Measurements from ENCODE around the gene CEMIP.

Gene CEMIP

DNA sequence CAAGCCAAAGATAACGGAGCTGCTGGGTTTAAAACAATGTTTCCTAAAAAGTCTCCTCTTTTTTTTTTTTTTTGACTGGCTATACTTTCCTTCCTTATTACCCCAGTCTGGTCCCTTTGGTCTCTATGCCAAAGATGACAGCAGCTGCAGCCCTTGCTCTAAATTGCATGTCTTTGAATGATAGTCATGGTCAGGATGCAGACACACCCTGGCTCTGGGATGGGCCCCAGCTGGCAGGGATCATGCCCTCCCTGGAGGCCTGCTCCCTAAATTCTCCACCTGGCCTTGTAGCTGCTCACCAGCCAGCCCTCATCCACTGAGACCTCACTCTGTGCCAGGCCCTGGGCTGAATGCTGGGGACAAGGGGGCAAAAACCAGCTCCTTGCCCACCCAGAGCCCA, 114.6 kb downstream of the CEMIP start:
- DNase-seq, result no peak

DNA sequence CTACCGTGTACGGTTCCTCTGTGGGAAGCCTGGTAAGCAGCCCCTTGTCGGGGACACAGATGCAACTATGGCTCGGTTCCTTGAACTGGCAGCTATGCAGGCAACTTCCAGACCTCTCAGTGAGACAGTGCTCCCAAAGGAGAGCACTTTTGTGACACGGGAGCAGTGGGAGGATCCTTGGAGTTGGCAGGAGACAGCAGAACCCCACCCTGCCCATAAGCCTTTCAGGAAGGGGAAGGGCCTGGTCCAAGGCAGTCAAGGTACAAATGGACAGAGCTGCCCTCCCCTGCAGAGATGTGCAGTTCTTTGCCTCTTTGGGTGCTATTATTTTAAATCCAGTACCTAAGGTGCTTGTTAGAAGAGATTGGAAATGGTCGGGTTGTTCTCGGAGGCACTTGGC, 115.9 kb downstream of the CEMIP start:
- no peak for DNase-seq

DNA sequence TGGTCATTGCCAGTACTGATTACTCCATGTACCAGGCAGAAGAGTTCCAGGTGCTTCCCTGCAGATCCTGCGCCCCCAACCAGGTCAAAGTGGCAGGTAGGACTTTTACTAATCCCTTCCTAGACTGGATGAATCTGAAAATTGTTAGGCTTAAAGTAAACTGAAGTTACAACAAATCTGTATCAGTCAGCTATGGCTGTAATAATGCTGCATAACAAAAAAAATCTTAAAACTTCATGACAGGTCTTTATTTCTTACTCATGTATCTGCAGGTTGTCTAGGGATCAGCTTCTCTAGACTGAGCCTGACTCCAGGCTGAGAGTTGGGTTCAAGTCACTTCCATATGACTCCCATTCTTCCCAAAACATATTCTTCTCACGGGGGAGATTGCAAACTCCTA, 116.8 kb downstream of the CEMIP start:
- DNase-seq, result no peak

DNA sequence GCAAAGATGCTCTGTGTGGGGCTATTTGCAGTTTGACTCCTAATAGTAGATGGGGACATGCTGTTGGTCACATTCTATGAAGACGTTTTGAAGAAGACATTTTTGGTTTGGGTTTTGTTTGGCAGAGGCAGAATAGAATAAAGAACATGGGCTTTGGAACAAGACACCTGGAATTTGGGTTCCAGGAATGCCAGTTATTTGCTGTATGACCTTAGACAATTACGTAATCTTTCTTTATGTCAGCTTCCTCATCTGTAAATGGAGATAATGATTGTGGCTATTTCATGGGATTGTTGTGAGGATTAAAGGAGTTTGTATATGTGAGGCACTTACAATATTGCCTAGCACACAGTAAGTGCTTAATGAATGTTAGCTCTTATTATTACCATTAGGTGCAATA, 118.9 kb downstream of the CEMIP start:
- no peak for DNase-seq

DNA sequence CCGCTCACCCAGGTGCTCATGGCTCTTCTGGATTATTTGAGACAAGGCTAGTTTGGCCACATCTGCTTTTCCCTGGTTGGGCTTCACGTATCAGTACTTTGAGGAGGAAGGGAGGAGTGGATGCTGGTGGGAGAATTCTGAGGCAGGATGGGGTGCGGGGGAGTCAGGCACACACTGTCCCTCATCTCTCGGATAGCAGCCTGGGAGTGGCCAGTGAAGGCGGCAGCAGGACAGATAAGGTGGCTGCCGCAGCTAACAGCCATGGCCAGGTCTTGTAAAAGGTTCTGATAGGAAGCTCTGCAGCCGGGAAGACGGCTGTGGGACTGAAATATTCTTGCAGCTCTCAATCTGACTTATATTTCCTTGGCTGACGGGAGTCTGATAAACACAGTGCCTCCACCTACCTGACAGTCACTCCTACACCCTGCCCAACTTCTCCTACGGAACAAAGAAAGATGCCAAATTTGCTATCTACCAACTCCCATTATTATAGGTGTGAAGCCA, 123.2 kb downstream of the CEMIP start:
- no peak for DNase-seq

DNA sequence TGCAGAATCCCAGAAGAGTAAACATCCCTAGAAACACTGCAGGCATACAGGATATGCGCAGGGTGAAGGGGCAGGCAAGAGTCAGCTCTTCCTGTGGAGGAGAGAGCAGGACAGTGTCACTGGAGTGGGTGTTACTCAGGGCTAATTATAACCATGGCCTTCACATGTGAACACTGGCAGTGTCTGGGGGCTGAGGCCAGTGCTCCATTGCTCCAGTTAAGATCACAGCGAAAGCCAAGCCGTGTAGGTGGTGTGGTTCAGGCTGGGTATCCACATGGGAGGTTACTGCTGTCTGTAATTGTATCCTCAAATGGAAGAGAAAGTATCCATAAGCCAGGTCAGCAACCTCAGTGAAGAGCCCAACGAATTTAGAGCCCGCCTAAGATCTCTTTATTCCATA, 125.8 kb downstream of the CEMIP start:
- no peak for DNase-seq

DNA sequence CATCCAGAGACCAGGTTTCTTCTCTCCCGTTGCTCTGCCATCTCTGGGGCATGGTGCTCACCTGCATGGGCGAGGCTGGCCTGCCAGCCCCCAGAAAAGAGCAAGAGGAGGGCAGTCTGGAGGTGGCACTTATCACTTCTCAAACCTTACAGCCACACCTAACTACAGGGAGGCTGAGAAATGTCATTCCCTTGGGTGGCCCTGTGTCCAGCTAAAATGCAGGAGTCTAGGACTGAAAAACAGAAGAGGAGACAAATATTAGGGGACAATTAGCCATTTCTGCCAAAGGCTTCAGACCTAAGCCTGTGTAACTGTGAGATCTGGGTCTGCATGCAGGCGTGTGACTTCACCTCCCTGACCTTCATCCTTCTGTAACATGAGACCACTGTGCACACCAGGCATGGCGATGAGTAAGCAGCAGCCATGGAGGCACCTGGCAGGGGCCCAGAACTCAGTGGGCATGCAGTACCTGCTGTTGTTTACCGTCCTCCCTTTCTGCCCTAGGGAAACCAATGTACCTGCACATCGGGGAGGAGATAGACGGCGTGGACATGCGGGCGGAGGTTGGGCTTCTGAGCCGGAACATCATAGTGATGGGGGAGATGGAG, 127.1 kb downstream of the CEMIP start:
- peak; percentile 13 for DNase-seq

DNA sequence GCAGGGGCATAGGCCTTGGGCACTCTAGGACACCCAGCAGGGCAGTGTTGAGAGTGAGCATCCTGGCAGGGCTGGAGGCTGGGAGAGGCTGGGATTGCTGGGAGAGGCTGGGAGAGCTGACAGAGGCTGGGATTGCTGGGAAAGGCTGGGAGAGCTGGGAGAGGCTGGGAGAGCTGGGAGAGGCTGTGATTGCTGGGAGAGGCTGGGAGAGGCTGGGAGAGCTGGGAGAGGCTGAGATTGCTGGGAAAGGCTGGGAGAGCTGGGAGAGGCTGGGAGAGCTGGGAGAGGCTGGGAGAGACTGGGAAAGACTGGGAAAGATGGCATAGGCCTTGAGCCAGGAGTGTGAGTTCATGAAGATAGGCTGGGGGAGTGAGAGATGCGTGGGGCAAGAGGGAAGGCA, 132.7 kb downstream of the CEMIP start:
- no peak for DNase-seq

DNA sequence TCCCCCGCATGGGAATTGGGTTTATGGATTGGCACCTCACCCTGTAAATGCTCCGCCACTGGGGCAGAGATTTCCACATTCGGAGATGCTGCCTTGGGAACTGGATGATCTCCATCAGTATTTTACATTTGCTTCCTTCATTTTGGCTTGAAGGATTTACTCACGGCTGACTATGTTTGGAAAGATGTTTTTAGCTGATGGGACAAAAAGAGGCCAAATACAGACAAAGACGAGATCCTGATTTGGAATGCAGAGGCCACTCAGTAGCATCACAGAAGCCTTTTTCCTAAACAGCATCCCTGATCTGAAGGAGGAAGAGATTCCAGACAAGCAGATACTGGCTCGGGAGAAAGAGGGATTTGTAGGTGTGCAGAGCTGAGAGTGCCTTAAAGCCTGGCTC, 133.5 kb downstream of the CEMIP start:
- DNase-seq, result no peak

DNA sequence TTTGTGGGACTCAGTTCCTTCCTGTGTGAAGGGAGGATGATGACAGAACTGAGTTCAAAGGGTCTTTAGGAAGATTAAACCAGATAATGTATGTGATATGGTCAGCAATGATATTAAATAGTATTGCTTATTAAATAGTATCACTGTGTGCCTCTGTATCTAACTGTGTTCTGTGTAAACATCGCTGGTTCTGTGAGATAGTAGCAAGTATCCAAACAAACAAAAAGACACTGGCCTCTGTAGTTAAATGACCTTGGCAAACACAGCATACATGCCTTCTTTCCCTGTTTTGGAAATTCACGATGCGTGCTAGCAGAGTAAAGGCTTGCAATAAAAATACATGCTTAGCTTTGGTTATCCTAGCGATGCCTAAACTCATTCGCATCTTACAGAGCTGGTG, 134.4 kb downstream of the CEMIP start:
- DNase-seq, result no peak

DNA sequence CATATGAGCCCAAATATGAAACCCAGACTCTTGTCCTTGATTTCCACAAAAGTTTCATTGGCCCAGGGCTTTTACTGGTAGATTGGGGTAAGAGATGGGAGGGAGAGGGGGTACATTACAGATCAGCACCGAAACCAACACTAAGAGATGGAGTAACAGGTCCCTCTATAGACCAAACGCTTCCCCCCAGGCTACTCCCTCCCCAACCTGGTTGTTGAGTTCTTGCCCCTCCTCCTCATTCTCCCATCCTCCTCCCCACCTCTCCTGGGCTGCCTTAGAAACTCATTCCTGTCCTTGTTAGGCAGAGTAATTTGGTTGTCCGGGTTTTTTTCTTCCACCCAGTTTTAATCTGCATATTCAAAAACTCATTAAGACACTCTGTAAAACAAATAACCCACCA, 136.3 kb downstream of the CEMIP start:
- DNase-seq, result no peak

DNA sequence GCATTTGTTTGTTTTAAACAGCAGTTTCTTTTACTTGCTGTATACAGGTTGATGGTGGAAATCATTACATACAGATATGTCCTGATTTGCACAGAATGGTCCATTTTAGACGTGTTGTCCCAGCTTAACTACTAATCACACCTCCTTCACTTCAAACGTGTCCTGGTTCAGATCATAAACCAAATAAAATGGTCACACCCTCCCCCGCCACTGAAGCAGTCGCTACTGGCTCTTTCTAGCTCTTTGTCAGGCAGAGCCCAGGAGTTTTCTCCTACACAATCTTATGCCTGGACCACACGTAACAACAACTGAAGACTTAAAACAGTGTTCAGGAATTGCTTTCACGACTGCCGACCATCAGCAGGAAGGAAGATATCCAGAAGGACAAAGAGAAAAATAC, 136.9 kb downstream of the CEMIP start:
- no peak for DNase-seq

DNA sequence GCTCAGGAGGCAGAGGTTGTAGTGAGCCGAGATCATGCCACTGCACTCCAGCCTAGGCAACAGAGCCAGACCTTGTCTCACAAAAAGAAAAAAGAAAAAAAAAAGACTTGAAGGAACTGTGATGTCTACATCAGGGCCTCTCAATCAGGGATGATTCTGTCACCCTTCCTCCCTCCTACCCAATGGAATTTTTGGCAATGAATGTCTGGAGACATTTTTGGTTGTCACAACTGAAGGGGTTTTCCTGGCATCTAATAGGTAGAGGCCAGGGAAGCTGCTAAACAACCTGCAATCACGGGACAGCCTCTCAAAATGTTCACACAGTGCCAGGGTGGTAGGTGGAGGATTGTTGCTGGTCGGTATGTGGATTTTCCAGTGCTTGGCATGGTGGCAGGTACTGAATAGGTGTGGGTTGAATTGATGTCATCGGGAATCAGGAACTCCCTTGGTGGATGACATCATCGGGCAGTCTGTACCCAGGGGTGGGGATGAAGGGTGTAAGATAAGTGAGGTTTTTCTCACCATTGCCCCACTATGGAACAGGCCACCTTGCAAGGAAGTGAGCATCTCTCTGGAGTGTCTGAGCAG, 139.1 kb downstream of the CEMIP start:
- no peak for DNase-seq

DNA sequence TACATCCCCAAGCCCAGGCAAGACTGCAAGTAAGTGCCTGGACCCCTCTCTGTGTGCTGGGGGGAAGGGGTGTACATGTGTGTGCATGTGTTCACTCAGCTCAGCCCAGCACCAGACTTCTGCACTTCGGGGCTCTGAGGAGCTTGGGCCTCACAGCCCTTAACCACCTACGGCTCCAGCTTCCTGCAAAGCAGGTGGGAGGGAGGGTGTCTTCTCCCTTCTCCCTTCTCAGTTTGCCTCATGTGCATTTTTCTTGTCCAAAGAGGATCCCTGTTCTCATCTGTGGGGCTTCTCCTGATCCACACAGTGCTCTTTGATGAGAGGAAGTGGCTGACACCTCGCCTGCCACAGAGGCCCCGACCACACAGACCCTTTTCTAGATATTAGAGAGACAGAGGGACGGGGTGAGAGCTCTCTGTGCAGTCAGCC, 141.1 kb downstream of the CEMIP start:
- DNase-seq, result no peak

DNA sequence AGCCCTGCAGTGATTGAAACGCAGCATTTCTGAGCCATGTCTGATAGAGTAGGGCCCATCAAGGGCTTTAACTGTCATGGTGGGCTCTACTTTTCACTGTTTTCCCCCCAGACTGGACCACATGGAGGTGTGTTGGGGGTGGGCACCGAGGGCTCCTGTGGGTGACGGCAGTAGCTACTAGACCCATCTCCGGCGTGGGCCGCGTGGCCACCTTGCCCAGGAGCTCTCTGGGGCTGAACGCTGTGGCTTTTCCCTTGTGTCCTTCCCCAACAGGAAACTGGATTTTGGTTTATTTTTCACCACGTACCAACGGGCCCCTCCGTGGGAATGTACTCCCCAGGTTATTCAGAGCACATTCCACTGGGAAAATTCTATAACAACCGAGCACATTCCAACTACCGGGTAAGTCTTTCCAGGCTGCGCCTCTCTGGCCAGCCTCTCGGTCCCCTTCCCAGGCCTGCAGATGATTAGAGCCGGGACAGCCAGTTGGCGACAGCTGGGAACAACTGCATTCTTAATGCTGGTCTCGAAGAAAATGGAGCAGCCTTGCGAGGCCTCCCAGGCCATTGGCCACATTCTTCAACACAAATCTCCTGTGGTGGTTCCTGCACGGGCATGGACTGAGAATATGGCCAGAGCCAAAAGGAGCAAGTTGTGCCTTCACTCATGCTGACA, 142.7 kb downstream of the CEMIP start:
- DNase-seq, result no peak

DNA sequence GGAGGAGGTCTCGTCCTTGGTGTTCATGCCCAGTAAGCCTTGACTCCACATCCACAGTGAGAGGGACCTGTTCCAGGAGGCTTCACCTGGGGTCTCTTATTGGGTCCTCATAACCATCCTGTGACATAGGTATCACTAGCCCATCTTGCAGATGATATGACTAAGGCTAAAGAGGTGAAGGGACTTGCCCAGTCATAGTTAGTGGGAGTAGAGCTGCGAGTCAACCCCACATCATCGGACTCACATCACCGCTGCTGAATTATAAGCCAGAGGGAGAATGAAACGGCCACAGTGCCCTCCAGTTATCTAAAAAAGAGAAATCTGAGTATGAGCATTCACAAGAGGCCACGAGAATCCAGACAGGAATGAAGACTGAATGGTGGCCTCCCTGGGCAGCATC, 144.5 kb downstream of the CEMIP start:
- peak; percentile 8 for DNase-seq

DNA sequence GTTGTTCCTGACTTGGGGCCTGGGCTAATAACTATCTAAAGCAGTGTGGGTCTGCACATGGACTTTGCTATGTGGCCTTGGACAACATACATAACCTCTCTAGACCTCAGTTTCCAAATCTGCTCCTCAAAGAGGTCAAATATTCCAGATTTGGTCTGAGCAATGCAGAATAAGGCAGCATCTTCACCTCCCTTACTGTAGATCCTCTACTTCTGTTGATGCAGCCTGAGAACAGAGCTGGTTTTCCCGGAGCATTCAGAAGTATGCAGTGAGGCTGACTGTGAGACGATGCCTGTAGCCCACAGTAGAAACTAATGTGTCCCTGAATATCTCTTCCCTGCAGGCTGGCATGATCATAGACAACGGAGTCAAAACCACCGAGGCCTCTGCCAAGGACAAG, 145.1 kb downstream of the CEMIP start:
- no peak for DNase-seq

DNA sequence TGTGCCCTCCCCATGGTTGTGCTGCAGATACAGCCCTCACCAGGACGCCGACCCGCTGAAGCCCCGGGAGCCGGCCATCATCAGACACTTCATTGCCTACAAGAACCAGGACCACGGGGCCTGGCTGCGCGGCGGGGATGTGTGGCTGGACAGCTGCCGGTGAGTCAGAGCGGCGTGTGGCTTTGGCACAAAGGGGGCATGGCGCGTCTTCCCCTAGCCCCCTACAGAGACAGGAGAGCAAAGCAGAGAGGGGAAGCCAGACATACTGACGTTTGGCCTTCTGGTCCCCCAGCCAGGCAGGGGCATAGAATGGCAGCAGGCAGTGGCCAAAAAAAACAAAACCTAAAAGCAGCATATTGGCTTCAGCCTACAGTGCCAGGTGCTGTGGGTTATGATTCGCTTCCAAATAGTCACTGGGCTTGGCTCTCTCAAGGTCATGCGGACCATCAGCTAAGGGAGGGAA, 146.5 kb downstream of the CEMIP start:
- DNase-seq, result no peak

DNA sequence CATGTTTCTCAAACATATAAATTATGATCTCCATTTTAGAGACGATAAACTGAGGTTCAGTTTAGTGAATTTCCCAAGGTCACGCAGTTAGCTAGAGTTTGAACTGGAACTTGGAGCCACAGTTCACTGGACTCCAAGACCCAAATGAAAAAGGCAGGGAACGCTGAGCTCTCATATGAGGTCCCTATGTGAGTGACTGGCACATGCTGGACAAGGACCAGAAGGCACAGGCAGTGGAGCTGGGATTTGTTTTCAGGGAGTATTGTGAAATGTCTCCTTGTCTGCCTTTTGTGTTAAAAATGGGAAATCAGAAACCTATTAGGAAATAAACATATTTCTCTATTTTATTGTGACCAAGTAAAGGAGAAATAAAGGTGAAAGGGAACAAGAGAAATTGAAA, 147.0 kb downstream of the CEMIP start:
- DNase-seq, result no peak

DNA sequence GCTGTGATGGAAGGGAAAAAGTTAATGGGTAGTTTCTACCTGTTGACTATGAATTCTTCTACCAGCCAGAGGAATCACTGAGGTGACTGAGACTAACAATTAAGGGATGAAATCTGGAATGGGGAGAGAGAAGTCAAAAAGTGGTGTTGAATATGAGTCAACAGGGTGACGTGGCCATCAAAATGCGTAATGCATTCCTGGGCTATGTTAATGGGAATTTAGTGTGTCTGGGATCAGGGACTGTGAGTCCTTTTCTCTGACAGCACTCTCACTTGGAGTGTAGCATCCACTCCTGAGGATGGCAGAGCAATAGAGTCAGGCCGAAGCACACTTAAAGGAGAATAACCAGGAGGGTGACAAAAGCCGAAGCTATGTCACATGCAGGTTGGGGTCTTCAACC, 150.1 kb downstream of the CEMIP start:
- peak; percentile 93 for DNase-seq

DNA sequence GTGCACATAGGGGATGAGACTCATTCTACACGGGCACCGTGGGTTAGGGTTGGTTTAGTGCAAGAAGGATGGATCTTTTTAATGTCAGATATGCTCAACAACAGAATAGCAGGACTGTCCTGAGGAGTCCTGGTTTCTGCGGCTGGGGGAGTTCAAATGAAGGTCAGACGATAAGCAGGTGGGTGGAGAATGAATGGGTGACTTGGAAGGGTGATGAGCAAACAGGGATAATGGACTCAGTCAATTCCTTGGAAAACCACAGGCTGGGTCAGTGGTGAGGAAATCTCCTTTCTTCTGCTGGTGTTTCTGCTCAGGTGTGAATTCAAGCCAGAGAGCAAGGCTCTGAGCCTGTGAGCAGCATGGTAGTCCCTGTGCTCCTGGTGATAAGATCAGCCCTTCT, 150.5 kb downstream of the CEMIP start:
- DNase-seq, result peak; percentile 25

DNA sequence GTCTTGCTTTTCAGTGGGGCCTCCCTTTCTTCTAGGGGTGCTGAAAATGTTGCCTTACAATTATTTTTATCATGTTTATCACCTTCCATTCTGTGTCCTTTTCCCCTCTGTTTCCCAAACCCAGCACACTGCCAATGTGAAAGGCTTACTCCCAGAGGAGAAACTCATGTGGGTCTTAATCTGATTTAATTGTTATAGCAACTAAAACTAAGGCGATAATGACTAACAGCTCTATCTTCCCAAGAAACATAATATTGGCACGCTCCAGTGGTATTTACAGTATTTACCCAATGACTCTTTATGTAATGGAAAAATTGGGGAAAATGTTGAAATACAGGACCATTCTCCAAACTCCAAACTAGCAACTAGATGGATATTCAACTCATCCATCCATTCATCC, 152.0 kb downstream of the CEMIP start:
- no peak for DNase-seq

DNA sequence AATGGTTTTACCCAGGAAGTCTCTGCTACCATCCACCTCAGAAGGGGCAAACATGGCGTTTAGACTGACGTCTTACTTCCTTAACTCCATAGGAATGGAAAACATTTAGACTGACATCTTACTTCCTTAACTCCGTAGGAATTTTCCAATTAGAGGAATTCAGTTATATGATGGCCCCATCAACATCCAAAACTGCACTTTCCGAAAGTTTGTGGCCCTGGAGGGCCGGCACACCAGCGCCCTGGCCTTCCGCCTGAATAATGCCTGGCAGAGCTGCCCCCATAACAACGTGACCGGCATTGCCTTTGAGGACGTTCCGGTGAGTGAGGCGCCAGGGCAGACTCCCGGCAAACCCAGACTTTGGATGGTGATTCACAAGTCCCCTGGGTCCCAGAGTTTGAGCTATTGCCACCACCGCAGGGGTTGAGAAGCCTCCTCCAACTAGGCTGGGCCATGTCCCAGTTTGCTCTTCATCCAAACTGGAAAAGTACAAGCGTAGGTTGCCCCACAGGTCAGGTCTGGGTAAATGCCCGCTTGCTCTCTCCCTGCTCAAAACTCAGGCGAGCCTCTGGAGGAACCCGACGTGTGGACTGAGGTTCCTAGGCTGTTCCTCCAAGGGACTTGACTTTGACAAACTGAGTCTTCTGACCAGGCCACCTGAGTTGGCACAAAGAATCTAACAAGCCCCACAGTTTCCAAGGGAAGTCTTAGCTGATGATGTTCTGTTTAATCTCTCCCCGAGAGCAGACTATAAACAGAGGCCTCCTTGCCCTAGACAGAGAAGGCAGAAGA, 152.7 kb downstream of the CEMIP start:
- DNase-seq, result no peak

DNA sequence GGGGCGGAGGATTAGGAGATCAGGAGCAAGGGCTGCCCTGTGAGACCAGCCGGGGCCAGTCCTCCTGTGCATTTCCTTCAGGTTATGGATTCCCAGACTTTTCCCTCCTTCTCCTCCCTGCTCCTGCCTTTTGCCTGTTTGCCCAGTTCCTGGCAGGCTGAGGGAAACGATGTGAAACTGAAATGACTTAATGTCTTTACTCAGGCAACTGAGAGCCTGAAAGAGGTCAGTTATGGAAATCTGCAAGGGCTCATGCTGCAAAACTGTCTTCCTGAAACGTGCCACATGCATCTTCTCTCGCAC, 153.3 kb downstream of the CEMIP start:
- DNase-seq, result no peak
